ENCODE results near the gene DDIAS. TPM values are rescaled to one million over a fixed set of nuclear protein-coding genes. Genes with fewer than 3 reads are reported as not detected.

DDIAS gene
- total and polyA plus RNA-seq, 2 donors (not counting 1 experiment from before 2014, with no cell fraction given) = 2.3 to 3.0 TPM

GRCh38 chr11:82930229-82930628 lies 28.7 kb downstream of the DDIAS start:
- Histone ChIP-seq H3K27ac (ENCODE audit: insufficient read depth, low read length) (no peak overlapping the region), H3K4me3 (replicated peaks in 1 of 4; ENCODE audit: control extremely low read depth in 1 of 4, insufficient read depth in 1 of 4, low read depth in 3 of 4, low read length in 4 of 4) (no peak overlapping the region), H3K36me3 (ENCODE audit: control insufficient read depth, insufficient read depth, low read length) (peaks cover 1% of the 10 kb centered on the region), H3K9me3 (ENCODE audit: control insufficient read depth, insufficient read depth, low read depth, low read length) (no peaks in the 10 kb centered on the region), H3K79me2 (ENCODE audit: control insufficient read depth, insufficient read depth, low read length) (no peaks in the 10 kb centered on the region), H3K9ac (ENCODE audit: insufficient read depth, low read length) (no peak overlapping the region), H2AFZ (ENCODE audit: low read length) (no peak overlapping the region), H3K27me3 (ENCODE audit: control insufficient read depth, insufficient read depth, low read length) (no peaks in the 10 kb centered on the region), H3K4me1 (ENCODE audit: control insufficient read depth, extremely low read depth, insufficient read depth, low read length) (no peaks in the 10 kb centered on the region), H3K4me2 (ENCODE audit: extremely low read depth, insufficient read depth, low read length) (no peak overlapping the region), H4K20me1 (ENCODE audit: control insufficient read depth, extremely low read depth, insufficient read depth, low read length) (no peaks in the 10 kb centered on the region)
- TF ChIP-seq, protein P1, sequence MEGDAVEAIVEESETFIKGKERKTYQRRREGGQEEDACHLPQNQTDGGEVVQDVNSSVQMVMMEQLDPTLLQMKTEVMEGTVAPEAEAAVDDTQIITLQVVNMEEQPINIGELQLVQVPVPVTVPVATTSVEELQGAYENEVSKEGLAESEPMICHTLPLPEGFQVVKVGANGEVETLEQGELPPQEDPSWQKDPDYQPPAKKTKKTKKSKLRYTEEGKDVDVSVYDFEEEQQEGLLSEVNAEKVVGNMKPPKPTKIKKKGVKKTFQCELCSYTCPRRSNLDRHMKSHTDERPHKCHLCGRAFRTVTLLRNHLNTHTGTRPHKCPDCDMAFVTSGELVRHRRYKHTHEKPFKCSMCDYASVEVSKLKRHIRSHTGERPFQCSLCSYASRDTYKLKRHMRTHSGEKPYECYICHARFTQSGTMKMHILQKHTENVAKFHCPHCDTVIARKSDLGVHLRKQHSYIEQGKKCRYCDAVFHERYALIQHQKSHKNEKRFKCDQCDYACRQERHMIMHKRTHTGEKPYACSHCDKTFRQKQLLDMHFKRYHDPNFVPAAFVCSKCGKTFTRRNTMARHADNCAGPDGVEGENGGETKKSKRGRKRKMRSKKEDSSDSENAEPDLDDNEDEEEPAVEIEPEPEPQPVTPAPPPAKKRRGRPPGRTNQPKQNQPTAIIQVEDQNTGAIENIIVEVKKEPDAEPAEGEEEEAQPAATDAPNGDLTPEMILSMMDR (conservative IDR thresholded peaks at IDR 0.05 in 1 of 2, IDR thresholded peaks at IDR 0.05 in 1 of 2; ENCODE audit: low read depth in 1 of 2, low read length in 2 of 2) = no peak
- no peak for TF ChIP-seq EZH2 (IDR thresholded peaks at IDR 0.05; ENCODE audit: low read length, missing control alignments)
- no peak for DNase-seq (ENCODE audit: low read depth in 2 of 2)

DNA sequence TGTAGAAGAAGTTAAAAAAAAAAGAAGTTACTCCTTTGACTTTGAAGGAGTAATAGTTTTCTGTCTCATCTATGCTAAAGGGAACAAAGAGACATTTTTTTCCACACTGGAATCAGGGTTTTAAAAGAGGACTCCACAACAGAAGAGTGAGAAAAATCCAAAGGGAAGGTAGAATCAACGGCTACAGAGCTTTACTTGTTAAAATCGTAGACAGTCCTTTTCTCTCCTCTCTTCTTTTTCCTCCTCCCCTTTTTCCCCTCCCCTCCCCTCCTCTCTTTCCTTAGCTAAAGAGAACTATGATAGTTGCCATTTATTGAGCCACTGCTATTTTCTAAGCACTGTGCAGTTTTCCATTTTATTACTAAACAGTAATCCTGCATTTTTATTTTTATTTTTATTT lies 29.2 kb downstream of the DDIAS start:
- no peaks in the 10 kb centered on the region for H3K4me1 ChIP-seq (ENCODE audit: control insufficient read depth, extremely low read depth, insufficient read depth, low read length)
- TF ChIP-seq, protein P1 (conservative IDR thresholded peaks at IDR 0.05 in 1 of 2, IDR thresholded peaks at IDR 0.05 in 1 of 2; ENCODE audit: low read depth in 1 of 2, low read length in 2 of 2) = no peak
- TF ChIP-seq EZH2 (IDR thresholded peaks at IDR 0.05; ENCODE audit: low read length, missing control alignments) = no peak
- H3K79me2 ChIP-seq (ENCODE audit: control insufficient read depth, insufficient read depth, low read length) = no peaks in the 10 kb centered on the region
- no peak for DNase-seq (ENCODE audit: low read depth in 2 of 2)
- no peak overlapping the region for H2AFZ ChIP-seq (ENCODE audit: low read length)
- H3K9me3 ChIP-seq (ENCODE audit: control insufficient read depth, insufficient read depth, low read depth, low read length) = no peaks in the 10 kb centered on the region
- H3K9ac ChIP-seq (ENCODE audit: insufficient read depth, low read length) = no peak overlapping the region
- H3K27ac ChIP-seq (ENCODE audit: insufficient read depth, low read length) = no peak overlapping the region
- no peak overlapping the region for H3K4me3 ChIP-seq (replicated peaks in 1 of 4; ENCODE audit: control extremely low read depth in 1 of 4, insufficient read depth in 1 of 4, low read depth in 3 of 4, low read length in 4 of 4)
- peaks cover 1% of the 10 kb centered on the region for H3K36me3 ChIP-seq (ENCODE audit: control insufficient read depth, insufficient read depth, low read length)
- no peaks in the 10 kb centered on the region for H4K20me1 ChIP-seq (ENCODE audit: control insufficient read depth, extremely low read depth, insufficient read depth, low read length)
- no peaks in the 10 kb centered on the region for H3K27me3 ChIP-seq (ENCODE audit: control insufficient read depth, insufficient read depth, low read length)
- no peak overlapping the region for H3K4me2 ChIP-seq (ENCODE audit: extremely low read depth, insufficient read depth, low read length)

DNA sequence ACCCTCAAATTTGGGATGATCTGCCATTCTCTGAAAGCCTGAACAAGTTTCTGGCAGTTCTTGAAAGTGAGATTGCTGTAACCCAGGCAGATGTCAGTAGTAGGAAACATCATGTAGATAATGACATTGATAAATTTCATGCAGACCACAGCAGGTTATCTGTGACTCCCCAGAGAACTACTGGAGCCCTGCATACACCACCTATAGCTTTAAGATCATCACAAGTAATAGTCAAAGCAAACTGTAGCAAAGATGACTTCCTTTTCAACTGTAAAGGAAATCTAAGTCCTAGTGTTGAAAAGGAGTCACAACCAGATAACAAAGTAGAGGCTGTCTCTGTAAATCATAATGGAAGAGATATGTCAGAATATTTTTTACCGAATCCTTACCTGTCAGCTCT lies 31.0 kb downstream of the DDIAS start:
- H3K4me2 ChIP-seq (ENCODE audit: extremely low read depth, insufficient read depth, low read length) = no peak overlapping the region
- H3K9me3 ChIP-seq (ENCODE audit: control insufficient read depth, insufficient read depth, low read depth, low read length) = no peaks in the 10 kb centered on the region
- DNase-seq (ENCODE audit: low read depth in 2 of 2) = no peak
- H3K79me2 ChIP-seq (ENCODE audit: control insufficient read depth, insufficient read depth, low read length) = no peaks in the 10 kb centered on the region
- no peaks in the 10 kb centered on the region for H3K27me3 ChIP-seq (ENCODE audit: control insufficient read depth, insufficient read depth, low read length)
- H3K36me3 ChIP-seq (ENCODE audit: control insufficient read depth, insufficient read depth, low read length) = peaks cover 1% of the 10 kb centered on the region
- H4K20me1 ChIP-seq (ENCODE audit: control insufficient read depth, extremely low read depth, insufficient read depth, low read length) = no peaks in the 10 kb centered on the region
- no peak overlapping the region for H3K27ac ChIP-seq (ENCODE audit: insufficient read depth, low read length)
- H3K4me3 ChIP-seq (replicated peaks in 1 of 4; ENCODE audit: control extremely low read depth in 1 of 4, insufficient read depth in 1 of 4, low read depth in 3 of 4, low read length in 4 of 4) = no peak overlapping the region
- H3K9ac ChIP-seq (ENCODE audit: insufficient read depth, low read length) = no peak overlapping the region
- no peak overlapping the region for H2AFZ ChIP-seq (ENCODE audit: low read length)
- no peaks in the 10 kb centered on the region for H3K4me1 ChIP-seq (ENCODE audit: control insufficient read depth, extremely low read depth, insufficient read depth, low read length)
- TF ChIP-seq, protein P1 (conservative IDR thresholded peaks at IDR 0.05 in 1 of 2, IDR thresholded peaks at IDR 0.05 in 1 of 2; ENCODE audit: low read depth in 1 of 2, low read length in 2 of 2) = no peak
- TF ChIP-seq EZH2 (IDR thresholded peaks at IDR 0.05; ENCODE audit: low read length, missing control alignments) = no peak
